HL-60 (cell line): Measurements from ENCODE around the gene EVX2.

Source experiments
- CTCF ChIP-seq: IDR thresholded peaks from one replicate; pipeline ENCODE4 v1.5.1; 2011; ENCODE audit warnings: low read length, control low read depth, inconsistent platforms; ENCODE audit not compliant: insufficient read depth
- SPI1 ChIP-seq: IDR thresholded peaks from 2 replicates; pipeline ENCODE4 v1.6.1; 2012; ENCODE audit warnings: low read depth, mild to moderate bottlenecking, borderline replicate concordance

GRCh38 chr2:176038694-176039093, 45.1 kb downstream of the EVX2 start:
- TF ChIP-seq CTCF (no peak), SPI1 (no peak)
